HPDE6-E6E7 (cell line): ENCODE data around the gene ZNG1C.
"Not testable (repeated sequence)": the region's sequence is repeated elsewhere in the genome, so short reads cannot be mapped to it uniquely, and the experiment has no call there.

ENCODE experiments used
- DNase-seq: peaks from one replicate; pipeline ENCODE4 v3.0.0; 2011; ENCODE audit warnings: missing footprints; ENCODE audit errors: extremely low spot score

Gene ZNG1C

GRCh38 chr9:68241683-68242082, at the start of gene ZNG1C:
Gene ZNG1C (plus strand): TSS chr9:68241983. CDS start chr9:68242032, 49 bp downstream.
- DNase-seq, result not testable (repeated sequence)

GRCh38 chr9:68242437-68242836, 654 bp downstream of the ZNG1C start:
- DNase-seq, result not testable (repeated sequence)

GRCh38 chr9:68281041-68281440, 39.3 kb downstream of the ZNG1C start:
- DNase-seq, result not testable (repeated sequence)

- DNase-seq, result not testable (repeated sequence)
Observed at GRCh38 chr9:68302567-68302966, 60.8 kb downstream of the ZNG1C start, which contains the start of gene FOXD4L3. Gene FOXD4L3 (plus strand): TSS chr9:68302867. CDS start chr9:68302952, 85 bp downstream.

GRCh38 chr9:68303771-68304170, 62.0 kb downstream of the ZNG1C start:
- DNase-seq, result not testable (repeated sequence)

GRCh38 chr9:68304212-68304611, 62.4 kb downstream of the ZNG1C start:
- not testable (repeated sequence) for DNase-seq

- DNase-seq, result not testable (repeated sequence)
Observed at GRCh38 chr9:68304777-68305176, 63.0 kb downstream of the ZNG1C start.

GRCh38 chr9:68305680-68306285, 64.0 kb downstream of the ZNG1C start:
- DNase-seq, result not testable (repeated sequence)

GRCh38 chr9:68306391-68306964, 64.7 kb downstream of the ZNG1C start:
- DNase-seq, result not testable (repeated sequence)

GRCh38 chr9:68307127-68307526, 65.3 kb downstream of the ZNG1C start:
- DNase-seq, result not testable (repeated sequence)

- not testable (repeated sequence) for DNase-seq
Observed at GRCh38 chr9:68307654-68308053, 65.9 kb downstream of the ZNG1C start.

- not testable (repeated sequence) for DNase-seq
Observed at GRCh38 chr9:68311208-68311607, 69.4 kb downstream of the ZNG1C start.

GRCh38 chr9:68318209-68318608, 76.4 kb downstream of the ZNG1C start:
- not testable (repeated sequence) for DNase-seq

- DNase-seq, result not testable (repeated sequence)
Observed at GRCh38 chr9:68323749-68324148, 82.0 kb downstream of the ZNG1C start.

GRCh38 chr9:68324518-68324917, 82.7 kb downstream of the ZNG1C start:
- DNase-seq, result not testable (repeated sequence)

GRCh38 chr9:68329106-68329505, 87.3 kb downstream of the ZNG1C start:
- not testable (repeated sequence) for DNase-seq

GRCh38 chr9:68330531-68331173, 88.9 kb downstream of the ZNG1C start:
- not testable (repeated sequence) for DNase-seq

GRCh38 chr9:68332122-68332521, 90.3 kb downstream of the ZNG1C start:
- DNase-seq, result not testable (repeated sequence)

GRCh38 chr9:68335935-68336334, 94.2 kb downstream of the ZNG1C start:
- not testable (repeated sequence) for DNase-seq

- not testable (repeated sequence) for DNase-seq
Observed at GRCh38 chr9:68336639-68337339, 95.0 kb downstream of the ZNG1C start.

- DNase-seq, result not testable (repeated sequence)
Observed at GRCh38 chr9:68338000-68338399, 96.2 kb downstream of the ZNG1C start.
